PC-9 (cell line): ENCODE measurements around the gene ABTB1. TPM values are rescaled to one million over a fixed set of nuclear protein-coding genes. Genes with fewer than 3 reads are reported as not detected.

Source experiments
- BruUV-seq: library from RNA; stranded (reverse); fragments of 400-500 nt; replicated peaks from 2 replicates; lab custom pipeline; 2021; lab: Mats Ljungman, UMichigan
- CTCF ChIA-PET: fragments of 300-600 bp; sonication (Branson Sonifier 250); formaldehyde crosslinking; loops from one replicate; lab custom pipeline; 2022; ENCODE audit warnings: antibody characterized with exemption; lab: Charles Lee
- POLR2A ChIA-PET: fragments of 300-600 bp; sonication (Branson Sonifier 250); formaldehyde crosslinking; loops from one replicate; lab custom pipeline; 2022; ENCODE audit warnings: antibody characterized with exemption; ENCODE audit not compliant: unreplicated experiment; lab: Charles Lee
- DNase-seq, 2 experiments: peaks; one replicate each; pipeline versions ENCODE4 v3.0.0 to v3.0.0-alpha.2; 2015 to 2022; ENCODE audit warnings: mixed read lengths in 1 of 2
- H2AFZ ChIP-seq: fragments of 200-600 bp; sonication (generic); 2 replicates; pipeline ENCODE4 v1.8.1; 2017; ENCODE audit warnings: antibody characterized with exemption
- H3F3A ChIP-seq: fragments of 200-600 bp; sonication (generic); 2 replicates; pipeline ENCODE4 v1.8.1; 2017; ENCODE audit warnings: antibody characterized with exemption, mild to moderate bottlenecking, low read depth; ENCODE audit not compliant: insufficient read depth
- H3K27ac ChIP-seq: fragments of 200-600 bp; sonication (generic); 2 replicates; pipeline ENCODE4 v1.6.1; 2016; ENCODE audit warnings: mixed run types
- H3K27me3 ChIP-seq: fragments of 200-600 bp; sonication (generic); 2 replicates; pipeline ENCODE4 v1.6.1; 2016; ENCODE audit warnings: low read depth, mixed run types; ENCODE audit not compliant: insufficient read depth
- H3K36me3 ChIP-seq: fragments of 200-600 bp; sonication (generic); 2 replicates; pipeline ENCODE4 v1.6.1; 2016; ENCODE audit warnings: low read depth, mixed run types
- H3K4me1 ChIP-seq: fragments of 200-600 bp; sonication (generic); replicated peaks from 2 replicates; pipeline ENCODE4 v1.6.1; 2016; ENCODE audit warnings: mixed run types; ENCODE audit not compliant: insufficient read depth
- H3K4me2 ChIP-seq: fragments of 200-600 bp; sonication (generic); 2 replicates; pipeline ENCODE4 v1.6.1; 2017; ENCODE audit warnings: mixed run types
- H3K4me3 ChIP-seq: fragments of 200-600 bp; sonication (generic); 2 replicates; pipeline ENCODE4 v1.6.1; 2016; ENCODE audit warnings: mixed run types
- H3K79me2 ChIP-seq: fragments of 200-600 bp; sonication (generic); 2 replicates; pipeline ENCODE4 v1.6.1; 2017; ENCODE audit warnings: low read depth, mixed run types
- H3K9me2 ChIP-seq: fragments of 200-600 bp; sonication (generic); 2 replicates; pipeline ENCODE4 v1.8.1; 2017; ENCODE audit warnings: mild to moderate bottlenecking; ENCODE audit not compliant: insufficient read depth
- H3K9me3 ChIP-seq: fragments of 200-600 bp; sonication (generic); 2 replicates; pipeline ENCODE4 v1.8.1; 2016; ENCODE audit warnings: low read depth; ENCODE audit not compliant: insufficient read depth
- H4K20me1 ChIP-seq: fragments of 200-600 bp; sonication (generic); 2 replicates; pipeline ENCODE4 v1.8.1; 2017; ENCODE audit not compliant: insufficient read depth
- EZH2 ChIP-seq: fragments of 200-600 bp; sonication (generic); IDR thresholded peaks from 2 replicates; pipeline ENCODE4 v1.8.0; 2017; ENCODE audit warnings: antibody characterized with exemption, low read depth
- intact Hi-C: fragments of 100-400 bp; cut with micrococcal nuclease; formaldehyde crosslinking; loops from one replicate; pipeline ENCODE4 v1.10.0; 2022; ENCODE audit not compliant: unreplicated experiment
- total RNA-seq: library from RNA; stranded (reverse); gene quantifications from 2 replicates; pipeline ENCODE4 v1.2.3, GENCODE V29; 2021
- TF ChIP-seq, protein P1 (sequence below): fragments of 200-600 bp; sonication (generic); conservative IDR thresholded peaks from 2 replicates; pipeline ENCODE4 v1.6.1; 2017; ENCODE audit warnings: mixed run types, antibody characterized with exemption, mild to moderate bottlenecking, moderate library complexity

ABTB1 gene
- total RNA-seq, 1 experiment from 2014 or later = 39.1 TPM

DNA sequence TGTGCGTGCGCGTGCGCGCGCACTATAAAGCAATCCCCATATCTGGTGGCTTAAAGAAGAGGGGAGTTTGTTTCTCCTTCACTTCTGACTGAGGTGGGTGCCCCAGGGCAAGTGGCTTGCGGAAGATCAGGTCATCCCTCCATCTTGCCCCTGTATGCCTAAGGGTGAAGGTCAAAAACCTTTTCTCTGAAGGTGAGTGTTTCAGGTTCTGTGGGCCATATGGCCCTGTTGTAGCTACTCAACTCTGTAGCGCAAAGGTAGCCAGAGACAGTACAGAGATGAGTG lies 5.5 kb downstream of the ABTB1 start:
- intact Hi-C loops = loop anchor here (10.0 kb wide), 1 partner anchor 1377 kb away; no protein-coding TSS in a partner anchor
- CTCF ChIA-PET = no interaction called here

DNA sequence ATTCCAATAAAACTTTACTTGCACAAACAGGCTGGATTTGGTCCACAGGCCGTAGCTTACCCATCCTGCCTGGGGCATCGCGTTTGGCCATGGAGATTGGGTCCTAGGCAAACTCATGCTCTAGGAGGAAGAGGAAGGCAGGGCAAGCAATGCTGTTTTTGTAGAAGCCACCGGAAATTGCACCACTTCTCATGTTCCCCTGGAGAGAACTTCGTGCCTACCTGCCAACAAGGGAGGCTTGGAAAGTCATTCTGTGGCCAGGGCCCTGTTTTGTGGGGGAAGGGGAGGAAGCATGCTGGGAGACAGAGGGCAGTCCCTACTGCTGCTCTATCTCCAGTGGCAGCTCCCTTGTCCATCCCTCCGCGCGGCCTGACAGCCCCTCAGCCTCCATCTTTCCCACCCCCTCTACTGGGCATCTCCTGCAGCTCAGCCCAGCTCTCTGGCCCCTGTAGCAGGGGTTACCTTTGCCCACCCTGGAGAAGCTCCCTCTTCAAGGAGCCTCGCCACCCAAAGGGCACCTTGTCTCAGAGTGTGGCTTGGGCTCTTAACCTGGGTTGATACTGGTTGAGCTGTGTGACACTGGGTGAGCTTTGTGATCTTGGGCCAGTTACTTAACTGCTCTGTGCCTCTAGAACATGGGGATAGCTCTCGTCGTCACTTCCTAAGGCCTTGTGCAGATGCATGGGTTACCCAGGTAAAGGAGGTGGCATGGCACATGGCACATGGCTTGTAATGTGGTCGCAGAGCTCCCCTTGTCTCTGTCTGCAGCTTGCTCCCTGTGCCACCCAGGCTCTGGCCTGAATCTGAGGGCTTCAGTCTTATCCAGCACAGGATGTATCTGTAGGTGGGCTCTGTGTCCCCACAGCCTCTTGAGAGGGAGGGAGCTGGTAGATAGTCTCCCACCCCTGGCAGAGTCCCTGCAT lies 6.1 kb downstream of the ABTB1 start:
- H3K79me2 ChIP-seq = no peaks in the 10 kb centered on the region
- peaks cover 6% of the 10 kb centered on the region; the same call in 1 of the 2 replicates for H3F3A ChIP-seq
- no peak overlapping the region for H3K4me3 ChIP-seq
- TF ChIP-seq, protein P1, sequence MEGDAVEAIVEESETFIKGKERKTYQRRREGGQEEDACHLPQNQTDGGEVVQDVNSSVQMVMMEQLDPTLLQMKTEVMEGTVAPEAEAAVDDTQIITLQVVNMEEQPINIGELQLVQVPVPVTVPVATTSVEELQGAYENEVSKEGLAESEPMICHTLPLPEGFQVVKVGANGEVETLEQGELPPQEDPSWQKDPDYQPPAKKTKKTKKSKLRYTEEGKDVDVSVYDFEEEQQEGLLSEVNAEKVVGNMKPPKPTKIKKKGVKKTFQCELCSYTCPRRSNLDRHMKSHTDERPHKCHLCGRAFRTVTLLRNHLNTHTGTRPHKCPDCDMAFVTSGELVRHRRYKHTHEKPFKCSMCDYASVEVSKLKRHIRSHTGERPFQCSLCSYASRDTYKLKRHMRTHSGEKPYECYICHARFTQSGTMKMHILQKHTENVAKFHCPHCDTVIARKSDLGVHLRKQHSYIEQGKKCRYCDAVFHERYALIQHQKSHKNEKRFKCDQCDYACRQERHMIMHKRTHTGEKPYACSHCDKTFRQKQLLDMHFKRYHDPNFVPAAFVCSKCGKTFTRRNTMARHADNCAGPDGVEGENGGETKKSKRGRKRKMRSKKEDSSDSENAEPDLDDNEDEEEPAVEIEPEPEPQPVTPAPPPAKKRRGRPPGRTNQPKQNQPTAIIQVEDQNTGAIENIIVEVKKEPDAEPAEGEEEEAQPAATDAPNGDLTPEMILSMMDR = no peak
- TF ChIP-seq EZH2 = no peak
- no peak for DNase-seq
- no peaks in the 10 kb centered on the region for H4K20me1 ChIP-seq
- no peaks in the 10 kb centered on the region for H3K36me3 ChIP-seq
- ChIA-PET CTCF (no interaction called here), POLR2A (interaction anchor here (0.5 kb wide), 2 partner anchors 60 to 97 kb away, joined by 3 to 17 read pairs; no protein-coding TSS in a partner anchor)
- intact Hi-C loops = loop anchor here (10.0 kb wide), 1 partner anchor 1376 kb away; no protein-coding TSS in a partner anchor
- no peaks in the 10 kb centered on the region for H3K4me1 ChIP-seq
- no TSS peak for BruUV-seq
- no peaks in the 10 kb centered on the region for H3K9me2 ChIP-seq
- no peaks in the 10 kb centered on the region for H3K27me3 ChIP-seq
- no peaks in the 10 kb centered on the region for H3K9me3 ChIP-seq
- no peak overlapping the region for H3K4me2 ChIP-seq
- H3K27ac ChIP-seq = no peak overlapping the region
- no peak overlapping the region for H2AFZ ChIP-seq

More for the DNA sequence above, 5.5 kb downstream of the ABTB1 start:
- Histone ChIP-seq H3K4me2 (no peak overlapping the region), H3K9me2 (no peaks in the 10 kb centered on the region), H2AFZ (no peak overlapping the region), H3K79me2 (no peaks in the 10 kb centered on the region), H3K36me3 (no peaks in the 10 kb centered on the region), H3K4me3 (no peak overlapping the region), H3K27me3 (no peaks in the 10 kb centered on the region), H3K4me1 (no peaks in the 10 kb centered on the region), H3K27ac (no peak overlapping the region), H4K20me1 (no peaks in the 10 kb centered on the region), H3K9me3 (no peaks in the 10 kb centered on the region), H3F3A (0 out of 2 replicates have a peak, but pooled peaks cover under 1% of the 10 kb centered on the region)
- no TSS peak for BruUV-seq
- no peak for DNase-seq
- POLR2A ChIA-PET = no interaction called here
- TF ChIP-seq, protein P1 = no peak
- TF ChIP-seq EZH2 = no peak

DNA sequence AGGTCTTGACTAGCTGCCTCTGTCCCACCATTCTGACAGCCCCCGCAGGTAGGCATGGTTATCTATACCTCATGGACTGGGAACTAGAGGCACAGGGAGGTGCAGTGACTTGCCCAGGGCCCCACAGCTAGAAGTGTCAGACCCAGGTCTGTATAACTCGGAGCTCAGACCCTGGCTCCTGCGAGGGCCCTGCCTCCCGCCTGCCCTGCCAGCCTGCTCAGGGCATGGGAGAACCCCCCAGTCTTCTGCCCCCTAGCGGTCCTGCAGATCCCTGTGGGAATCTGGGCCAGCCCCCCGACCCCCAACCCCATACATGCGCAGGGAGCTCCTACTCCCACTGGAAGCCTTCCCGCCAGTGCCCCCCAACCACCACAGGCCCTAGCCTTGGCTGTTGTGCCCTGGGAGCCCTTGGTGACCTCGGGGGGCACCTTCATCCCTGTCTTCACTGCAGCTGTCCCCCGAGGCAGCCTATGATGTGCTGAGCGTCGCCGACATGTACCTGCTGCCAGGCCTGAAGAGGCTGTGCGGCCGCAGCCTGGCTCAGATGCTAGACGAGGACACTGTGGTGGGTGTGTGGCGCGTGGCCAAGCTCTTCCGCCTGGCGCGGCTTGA lies 6.9 kb downstream of the ABTB1 start:
- Histone ChIP-seq H3K4me3 (no peak overlapping the region), H3K27ac (no peak overlapping the region), H3K27me3 (no peaks in the 10 kb centered on the region), H3K36me3 (no peaks in the 10 kb centered on the region), H3F3A (peaks cover 9% of the 10 kb centered on the region; the same call in 1 of the 2 replicates), H4K20me1 (no peaks in the 10 kb centered on the region), H2AFZ (no peak overlapping the region), H3K9me3 (no peaks in the 10 kb centered on the region), H3K79me2 (no peaks in the 10 kb centered on the region), H3K9me2 (no peaks in the 10 kb centered on the region), H3K4me2 (no peak overlapping the region), H3K4me1 (no peaks in the 10 kb centered on the region)
- ChIA-PET POLR2A (no interaction called here), CTCF (no interaction called here)
- TF ChIP-seq, protein P1 = no peak
- TF ChIP-seq EZH2 = no peak
- intact Hi-C loops = loop anchor here (10.0 kb wide), 1 partner anchor 1375 kb away; no protein-coding TSS in a partner anchor
- BruUV-seq = no TSS peak
- no peak for DNase-seq
